Measurements from ENCODE around the gene NUDT3. TPM values are rescaled to one million over a fixed set of nuclear protein-coding genes. Genes with fewer than 3 reads are reported as not detected.
A peak's percentile ranks its signal among the peaks of the same experiment; 100 is the strongest.

The NUDT3 gene
- total RNA-seq (10 to 100 TPM; 25.9 TPM), polyA plus RNA-seq (10 to 100 TPM in 1 of 2 donors, 1 to 10 TPM in 1; 7.0 to 10.2 TPM)

DNA sequence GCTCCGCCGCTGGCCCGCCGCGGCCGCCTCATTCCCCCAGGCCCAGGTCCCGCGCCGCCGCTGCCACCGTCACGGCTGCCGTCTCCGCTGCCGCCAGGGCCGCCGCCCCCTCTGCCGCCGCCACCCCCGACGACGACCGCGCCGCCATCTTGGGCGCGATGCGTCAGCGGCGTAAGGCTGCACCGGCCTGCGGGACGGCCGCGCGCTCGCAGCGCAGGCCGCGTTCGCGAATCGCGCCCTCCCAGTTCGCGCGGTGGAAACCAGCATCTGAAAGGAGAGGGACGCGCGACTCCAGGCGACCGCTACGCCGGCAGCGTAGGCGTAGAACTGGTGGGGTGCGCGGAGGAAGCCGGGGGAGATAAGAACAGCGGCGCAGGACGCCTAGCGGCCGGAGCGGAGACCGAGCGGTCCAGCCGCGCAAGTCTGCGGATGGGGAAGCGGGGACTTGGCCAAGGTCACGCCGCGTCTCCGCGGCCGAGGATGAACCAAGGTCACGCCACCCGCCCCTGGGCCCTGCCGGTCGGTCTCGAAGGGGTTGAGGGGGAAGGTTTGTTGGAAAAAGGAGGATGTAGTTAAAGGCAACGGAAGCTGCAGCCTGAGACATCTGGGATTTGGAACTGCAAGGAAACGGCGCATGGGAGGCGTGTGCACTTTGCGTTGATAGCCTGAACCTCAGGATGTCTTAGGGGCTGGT lies at the start of gene NUDT3:
TSS of gene NUDT3 (minus strand) at position 173 of the 694 bp plus-strand sequence. CDS start 307 bp downstream, outside the sequence.
- H3K4me3 ChIP-seq (ENCODE audit: low read length in 2 of 2) = peak within 1 kb of the TSS; percentile 73 to 78
- H3K36me3 ChIP-seq (ENCODE audit: insufficient read depth, low read length) = no peaks in the 10 kb centered on the region
- Mint-ChIP-seq H3K9me3 (peaks cover 0 to 3% (median 0%) of the 10 kb centered on the region in 8 donors), H3K27me3 (no peaks in the 10 kb centered on the region), H3K36me3 (peaks cover 0 to 5% of the 10 kb centered on the region in 2 donors), H3K27ac (peak within 1 kb of the TSS in 6 of 7 donors; percentile 75 to 96 (median 95)), H3K4me3 (peak within 1 kb of the TSS in 7 of 8 donors; percentile 74 to 99 (median 95)), H3K4me1 (peaks cover 13 to 27% (median 18%) of the 10 kb centered on the region in 4 donors)
- H3K27ac ChIP-seq (ENCODE audit: low read depth, low read length) = peak within 1 kb of the TSS; percentile 89
- no peaks in the 10 kb centered on the region for H3K9me3 ChIP-seq (ENCODE audit: control insufficient read depth in 1 of 2, low read length in 2 of 2)
- POLR2A ChIA-PET (ENCODE audit: partially characterized antibody) = interaction anchor here (0.6 to 3.1 kb wide), 10 partner anchors 9 to 399 kb away, joined by 3 to 15 read pairs (median 5); partner anchors contain the start of genes BLTP3A, HMGA1, RPS10 and SMIM29
- no peaks in the 10 kb centered on the region for H3K27me3 ChIP-seq (ENCODE audit: insufficient read depth, low read length)
- DNase-seq = peak; percentile 92 to 97 (median 93)
- intact Hi-C loops (cut with micrococcal nuclease) = loop anchor here (2.0 kb wide), 5 partner anchors 32 to 230 kb away; partner anchors contain the start of genes HMGA1 and SMIM29
- CTCF ChIA-PET (ENCODE audit: partially characterized antibody) = interaction anchor here (0.8 to 4.2 kb wide), 14 partner anchors 9 to 229 kb away, joined by 3 to 29 read pairs (median 4); partner anchors contain the start of genes HMGA1, RPS10 and SMIM29
- peaks cover 24% of the 10 kb centered on the region for H3K4me1 ChIP-seq (ENCODE audit: insufficient read depth, low read length)

DNA sequence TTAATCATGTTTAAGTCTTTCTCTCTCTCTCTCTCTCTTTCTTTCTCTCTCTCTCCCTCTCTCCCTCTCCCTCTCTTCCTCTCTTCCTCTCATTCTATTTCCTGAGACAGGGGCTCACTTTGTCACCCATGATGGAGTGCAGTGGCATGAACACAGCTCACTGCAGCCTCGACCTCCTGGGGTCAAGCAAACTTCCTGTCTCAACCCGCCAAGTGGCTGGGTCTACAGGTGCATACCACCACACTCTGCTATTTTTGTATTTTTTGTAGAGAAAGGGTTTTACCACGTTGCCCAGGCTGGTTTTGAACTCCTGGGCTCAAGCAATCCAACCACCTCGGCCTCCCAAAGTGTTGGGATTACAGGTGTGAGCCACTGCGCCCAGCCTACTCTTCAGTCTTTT lies 49.1 kb upstream of the NUDT3 start:
- Histone ChIP-seq H3K36me3 (ENCODE audit: insufficient read depth, low read length) (no peaks in the 10 kb centered on the region), H3K27me3 (ENCODE audit: insufficient read depth, low read length) (no peaks in the 10 kb centered on the region), H3K4me1 (ENCODE audit: insufficient read depth, low read length) (no peaks in the 10 kb centered on the region), H3K9me3 (ENCODE audit: control insufficient read depth in 1 of 2, low read length in 2 of 2) (no peaks in the 10 kb centered on the region), H3K27ac (ENCODE audit: low read depth, low read length) (no peak overlapping the region), H3K4me3 (ENCODE audit: low read length in 2 of 2) (no peak overlapping the region)
- H3K36me3 Mint-ChIP-seq = no peaks in the 10 kb centered on the region
- no peaks in the 10 kb centered on the region for H3K4me1 Mint-ChIP-seq
- peaks cover 2 to 4% of the 10 kb centered on the region in 2 donors for H3K27me3 Mint-ChIP-seq
- no peak for DNase-seq
- ChIA-PET POLR2A (ENCODE audit: partially characterized antibody) (no interaction called here), CTCF (ENCODE audit: partially characterized antibody) (no interaction called here)
- no peak overlapping the region for H3K4me3 Mint-ChIP-seq
- H3K27ac Mint-ChIP-seq = peak overlapping the region in 1 of 7 donors; percentile 81
- intact Hi-C loops (cut with micrococcal nuclease) = no loop called here
- no peaks in the 10 kb centered on the region for H3K9me3 Mint-ChIP-seq

GRCh38 chr6:34439442-34439841 lies 47.0 kb upstream of the NUDT3 start:
- Histone ChIP-seq H3K4me3 (ENCODE audit: low read length in 2 of 2) (no peak overlapping the region), H3K9me3 (ENCODE audit: control insufficient read depth in 1 of 2, low read length in 2 of 2) (no peaks in the 10 kb centered on the region), H3K27me3 (ENCODE audit: insufficient read depth, low read length) (no peaks in the 10 kb centered on the region), H3K27ac (ENCODE audit: low read depth, low read length) (no peak overlapping the region), H3K4me1 (ENCODE audit: insufficient read depth, low read length) (no peaks in the 10 kb centered on the region), H3K36me3 (ENCODE audit: insufficient read depth, low read length) (no peaks in the 10 kb centered on the region)
- Mint-ChIP-seq H3K4me3 (no peak overlapping the region), H3K9me3 (no peaks in the 10 kb centered on the region), H3K4me1 (no peaks in the 10 kb centered on the region), H3K27ac (no peak overlapping the region), H3K27me3 (peaks cover 2 to 4% of the 10 kb centered on the region in 2 donors), H3K36me3 (no peaks in the 10 kb centered on the region)
- DNase-seq = no peak
- intact Hi-C loops (cut with micrococcal nuclease) = no loop called here
- ChIA-PET POLR2A (ENCODE audit: partially characterized antibody) (no interaction called here), CTCF (ENCODE audit: partially characterized antibody) (interaction anchor here (1.4 kb wide), 1 partner anchor 8 kb away, joined by 3 read pairs; no protein-coding TSS in a partner anchor)

DNA sequence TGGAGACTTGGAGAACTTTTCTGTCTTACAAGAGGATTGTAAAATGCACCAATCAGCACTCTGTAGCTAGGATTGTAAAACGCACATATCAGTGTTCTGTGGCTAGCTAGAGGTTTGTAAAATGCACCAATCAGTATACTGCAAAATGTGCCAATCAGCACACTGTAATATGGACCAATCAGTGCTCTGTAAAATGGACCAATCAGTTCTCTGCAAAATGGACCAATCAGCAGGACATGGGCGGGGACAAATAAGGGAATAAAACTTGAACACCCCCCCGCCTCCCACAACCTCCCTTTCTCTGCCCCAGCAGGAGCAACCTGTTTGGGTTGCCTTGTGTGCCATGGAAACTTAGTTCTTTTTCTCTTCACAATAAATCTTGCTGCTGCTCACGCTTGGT lies 46.2 kb upstream of the NUDT3 start:
- Histone ChIP-seq H3K27ac (ENCODE audit: low read depth, low read length) (no peak overlapping the region), H3K4me3 (ENCODE audit: low read length in 2 of 2) (no peak overlapping the region), H3K36me3 (ENCODE audit: insufficient read depth, low read length) (no peaks in the 10 kb centered on the region), H3K4me1 (ENCODE audit: insufficient read depth, low read length) (no peaks in the 10 kb centered on the region), H3K9me3 (ENCODE audit: control insufficient read depth in 1 of 2, low read length in 2 of 2) (no peaks in the 10 kb centered on the region), H3K27me3 (ENCODE audit: insufficient read depth, low read length) (no peaks in the 10 kb centered on the region)
- intact Hi-C loops (cut with micrococcal nuclease) = no loop called here
- CTCF ChIA-PET (ENCODE audit: partially characterized antibody) = interaction anchor here (0.7 to 1.4 kb wide), 2 partner anchors 9 to 275 kb away, joined by 3 read pairs; no protein-coding TSS in a partner anchor
- H3K27me3 Mint-ChIP-seq = peaks cover 2 to 4% of the 10 kb centered on the region in 2 donors
- H3K27ac Mint-ChIP-seq = no peak overlapping the region
- no peak for DNase-seq
- no peak overlapping the region for H3K4me3 Mint-ChIP-seq
- POLR2A ChIA-PET (ENCODE audit: partially characterized antibody) = no interaction called here
- no peaks in the 10 kb centered on the region for H3K4me1 Mint-ChIP-seq
- H3K9me3 Mint-ChIP-seq = no peaks in the 10 kb centered on the region
- H3K36me3 Mint-ChIP-seq = no peaks in the 10 kb centered on the region

DNA sequence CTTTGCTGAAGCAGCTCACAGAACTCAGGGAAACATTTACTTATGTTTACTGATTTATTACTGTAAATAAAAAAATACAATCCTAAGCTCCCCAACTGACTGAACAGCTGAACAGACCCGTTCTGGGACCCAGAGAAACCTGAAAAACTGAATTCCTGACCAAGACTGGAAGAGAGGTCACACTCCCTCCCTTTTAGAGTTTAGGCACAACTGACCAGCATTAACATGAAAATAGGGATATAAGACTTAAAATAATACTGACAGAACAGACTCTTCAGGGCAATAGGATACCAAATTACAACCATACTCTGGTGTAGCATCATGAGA lies 45.1 kb upstream of the NUDT3 start:
- ChIA-PET CTCF (ENCODE audit: partially characterized antibody) (interaction anchor here (1.9 kb wide), 1 partner anchor 23 kb away, joined by 5 read pairs; no protein-coding TSS in a partner anchor), POLR2A (ENCODE audit: partially characterized antibody) (no interaction called here)
- Histone ChIP-seq H3K27ac (ENCODE audit: low read depth, low read length) (no peak overlapping the region), H3K4me1 (ENCODE audit: insufficient read depth, low read length) (no peaks in the 10 kb centered on the region), H3K9me3 (ENCODE audit: control insufficient read depth in 1 of 2, low read length in 2 of 2) (no peaks in the 10 kb centered on the region), H3K4me3 (ENCODE audit: low read length in 2 of 2) (no peak overlapping the region), H3K27me3 (ENCODE audit: insufficient read depth, low read length) (no peaks in the 10 kb centered on the region), H3K36me3 (ENCODE audit: insufficient read depth, low read length) (no peaks in the 10 kb centered on the region)
- H3K36me3 Mint-ChIP-seq = no peaks in the 10 kb centered on the region
- no peaks in the 10 kb centered on the region for H3K4me1 Mint-ChIP-seq
- intact Hi-C loops (cut with micrococcal nuclease) = no loop called here
- no peak overlapping the region for H3K4me3 Mint-ChIP-seq
- no peak for DNase-seq
- H3K9me3 Mint-ChIP-seq = no peaks in the 10 kb centered on the region
- H3K27ac Mint-ChIP-seq = no peak overlapping the region
- H3K27me3 Mint-ChIP-seq = peaks cover 2 to 4% of the 10 kb centered on the region in 2 donors

- no peaks in the 10 kb centered on the region for H3K4me1 Mint-ChIP-seq
- H3K36me3 Mint-ChIP-seq = no peaks in the 10 kb centered on the region
- intact Hi-C loops (cut with micrococcal nuclease) = no loop called here
- no peaks in the 10 kb centered on the region for H3K9me3 Mint-ChIP-seq
- Histone ChIP-seq H3K27ac (ENCODE audit: low read depth, low read length) (no peak overlapping the region), H3K4me3 (ENCODE audit: low read length in 2 of 2) (no peak overlapping the region), H3K27me3 (ENCODE audit: insufficient read depth, low read length) (no peaks in the 10 kb centered on the region), H3K36me3 (ENCODE audit: insufficient read depth, low read length) (no peaks in the 10 kb centered on the region), H3K9me3 (ENCODE audit: control insufficient read depth in 1 of 2, low read length in 2 of 2) (no peaks in the 10 kb centered on the region), H3K4me1 (ENCODE audit: insufficient read depth, low read length) (no peaks in the 10 kb centered on the region)
- DNase-seq = no peak
- CTCF ChIA-PET (ENCODE audit: partially characterized antibody) = interaction anchor here (1.2 to 1.9 kb wide), 3 partner anchors 22 to 23 kb away, joined by 3 to 6 read pairs (median 5); no protein-coding TSS in a partner anchor
- no peak overlapping the region for H3K4me3 Mint-ChIP-seq
- peaks cover 2 to 4% of the 10 kb centered on the region in 2 donors for H3K27me3 Mint-ChIP-seq
- H3K27ac Mint-ChIP-seq = no peak overlapping the region
- POLR2A ChIA-PET (ENCODE audit: partially characterized antibody) = no interaction called here
These were observed 44.6 kb upstream of the NUDT3 start for GRCh38 chr6:34436803-34437643.

GRCh38 chr6:34435916-34436315 lies 43.4 kb upstream of the NUDT3 start:
- Histone ChIP-seq H3K27me3 (ENCODE audit: insufficient read depth, low read length) (no peaks in the 10 kb centered on the region), H3K4me3 (ENCODE audit: low read length in 2 of 2) (no peak overlapping the region), H3K4me1 (ENCODE audit: insufficient read depth, low read length) (no peaks in the 10 kb centered on the region), H3K27ac (ENCODE audit: low read depth, low read length) (no peak overlapping the region), H3K9me3 (ENCODE audit: control insufficient read depth in 1 of 2, low read length in 2 of 2) (no peaks in the 10 kb centered on the region), H3K36me3 (ENCODE audit: insufficient read depth, low read length) (no peaks in the 10 kb centered on the region)
- DNase-seq = no peak
- Mint-ChIP-seq H3K4me3 (no peak overlapping the region), H3K27ac (no peak overlapping the region), H3K9me3 (no peaks in the 10 kb centered on the region), H3K36me3 (no peaks in the 10 kb centered on the region), H3K4me1 (no peaks in the 10 kb centered on the region), H3K27me3 (peaks cover 0 to 4% of the 10 kb centered on the region in 2 donors)
- ChIA-PET CTCF (ENCODE audit: partially characterized antibody) (interaction anchor here (1.2 to 1.9 kb wide), 3 partner anchors 21 to 25 kb away, joined by 3 to 6 read pairs (median 5); no protein-coding TSS in a partner anchor), POLR2A (ENCODE audit: partially characterized antibody) (no interaction called here)
- intact Hi-C loops (cut with micrococcal nuclease) = no loop called here
